Thoracic aorta (tissue), 2 donors: ENCODE data around the gene INHBE. TPM values are rescaled to one million over a fixed set of nuclear protein-coding genes. Genes with fewer than 3 reads are reported as not detected.

ENCODE experiments used
- ATAC-seq: fragments of 150-250 bp; one replicate; pipeline ENCODE4 v1.8.0; 2017; ENCODE audit warnings: low read depth; ENCODE audit not compliant: insufficient number of reproducible peaks, low FRiP score
- DNase-seq: peaks from one replicate; pipeline ENCODE4 v3.0.0-alpha.2; 2020; ENCODE audit warnings: low spot score
- H3K27ac ChIP-seq, 2 donors: fragments of 200-600 bp; sonication (generic); 1 replicate in 1 of 2; 2 replicates in 1 of 2; pipeline ENCODE4 v1.5.1; 2016; ENCODE audit warnings: mild to moderate bottlenecking in 2 of 2, moderate library complexity in 2 of 2
- H3K27me3 ChIP-seq: fragments of 200-600 bp; sonication (generic); replicated peaks from 2 replicates; pipeline ENCODE4 v1.6.0; 2016; ENCODE audit warnings: mild to moderate bottlenecking; ENCODE audit not compliant: insufficient read depth
- H3K36me3 ChIP-seq: fragments of 200-600 bp; sonication (generic); one replicate; pipeline ENCODE4 v1.5.1; 2016
- H3K4me1 ChIP-seq, 2 donors: fragments of 200-600 bp; sonication (generic); 1 replicate in 1 of 2; 2 replicates in 1 of 2; pipeline versions ENCODE4 v1.5.1 to v1.6.0; 2016; ENCODE audit warnings: low read depth in 2 of 2, mild to moderate bottlenecking in 1 of 2; ENCODE audit not compliant: control insufficient read depth in 1 of 2
- H3K4me3 ChIP-seq: fragments of 200-600 bp; sonication (generic); 2 replicates; pipeline ENCODE4 v1.5.1; 2016; ENCODE audit warnings: mild to moderate bottlenecking
- H3K9me3 ChIP-seq: fragments of 200-600 bp; sonication (generic); 2 replicates; pipeline ENCODE4 v1.5.1; 2016
- CTCF ChIP-seq: fragments of 200-600 bp; sonication (generic); IDR thresholded peaks from one replicate; pipeline ENCODE4 v1.5.1; 2019; ENCODE audit warnings: antibody characterized with exemption
- total RNA-seq, 2 donors: library from RNA; depleted of rRNA; stranded (reverse); fragments of >200 nt; gene quantifications; one replicate each; pipeline versions ENCODE4 v1.1.0 to v1.2.3, GENCODE V29; 2016

INHBE gene
- total RNA-seq, 2 donors from 2014 or later, result not detected

- Histone ChIP-seq H3K9me3 (no peaks in the 10 kb centered on the region), H3K4me1 (peaks cover 0 to 2% of the 10 kb centered on the region in 2 donors), H3K27ac (no peak overlapping the region), H3K36me3 (no peaks in the 10 kb centered on the region), H3K4me3 (no peak overlapping the region), H3K27me3 (no peaks in the 10 kb centered on the region)
- ATAC-seq (no peak), DNase-seq (no peak)
- TF ChIP-seq CTCF, result no peak
Observed at GRCh38 chr12:57483466-57483865, 28.4 kb downstream of the INHBE start.

GRCh38 chr12:57485695-57486094, 30.6 kb downstream of the INHBE start:
- H3K27me3 ChIP-seq, result no peaks in the 10 kb centered on the region

GRCh38 chr12:57487055-57487596, 32.0 kb downstream of the INHBE start:
- ATAC-seq, result no peak
- H3K4me3 ChIP-seq, result peak overlapping the region; percentile 72
- peak overlapping the region in 1 of 2 donors; percentile 30 for H3K27ac ChIP-seq

More at GRCh38 chr12:57485695-57486094, 30.6 kb downstream of the INHBE start:
- DNase-seq (no peak), ATAC-seq (no peak)
- Histone ChIP-seq H3K27ac (no peak overlapping the region), H3K4me1 (peaks cover 6 to 12% of the 10 kb centered on the region in 2 donors), H3K36me3 (peaks cover 8% of the 10 kb centered on the region), H3K4me3 (no peak overlapping the region), H3K9me3 (no peaks in the 10 kb centered on the region)
- no peak for TF ChIP-seq CTCF

GRCh38 chr12:57487597-57488401, 32.7 kb downstream of the INHBE start, which contains the start of gene MARS1:
MARS1 (plus strand) TSS chr12:57488068; CDS start chr12:57488091, 23 bp downstream.
- DNase-seq (peak; percentile 80), ATAC-seq (peak; percentile 75)
- H3K27me3 ChIP-seq, result no peaks in the 10 kb centered on the region
- TF ChIP-seq CTCF, result no peak
- H3K27ac ChIP-seq, result peak within 1 kb of the TSS; percentile 44 to 63
- H3K9me3 ChIP-seq, result no peaks in the 10 kb centered on the region
- peaks cover 6 to 12% of the 10 kb centered on the region in 2 donors for H3K4me1 ChIP-seq
- peak within 1 kb of the TSS; percentile 72 for H3K4me3 ChIP-seq
- H3K36me3 ChIP-seq, result peaks cover 25% of the 10 kb centered on the region

More at GRCh38 chr12:57487055-57487596, 32.0 kb downstream of the INHBE start:
- Histone ChIP-seq H3K4me1 (peaks cover 6 to 12% of the 10 kb centered on the region in 2 donors), H3K9me3 (no peaks in the 10 kb centered on the region), H3K27me3 (no peaks in the 10 kb centered on the region), H3K36me3 (peaks cover 20% of the 10 kb centered on the region)
- no peak for TF ChIP-seq CTCF
- DNase-seq, result no peak

- DNase-seq (no peak), ATAC-seq (no peak)
- TF ChIP-seq CTCF, result no peak
- Histone ChIP-seq H3K4me3 (peak overlapping the region; percentile 72), H3K9me3 (no peaks in the 10 kb centered on the region), H3K4me1 (peaks cover 6 to 12% of the 10 kb centered on the region in 2 donors), H3K36me3 (peaks cover 27% of the 10 kb centered on the region), H3K27me3 (no peaks in the 10 kb centered on the region), H3K27ac (peak overlapping the region; percentile 44 to 63)
Observed at GRCh38 chr12:57488402-57489156, 33.5 kb downstream of the INHBE start.
